Stimulated activated CD4-positive, alpha-beta T cell treated with anti-CD3 and anti-CD28 coated beads, TNF-alpha, amount 100 ng/mL, for 1 hour (primary cell): ENCODE results near the gene PDCD6IP.
"Not testable (repeated sequence)": the region's sequence is repeated elsewhere in the genome, so short reads cannot be mapped to it uniquely, and the experiment has no call there.

Experiments
- DNase-seq, 3 donors: peaks; one replicate each; pipeline ENCODE4 v3.0.0-alpha.2; 2020; ENCODE audit warnings: low read depth in 3 of 3, low spot score in 1 of 3

PDCD6IP gene

DNA sequence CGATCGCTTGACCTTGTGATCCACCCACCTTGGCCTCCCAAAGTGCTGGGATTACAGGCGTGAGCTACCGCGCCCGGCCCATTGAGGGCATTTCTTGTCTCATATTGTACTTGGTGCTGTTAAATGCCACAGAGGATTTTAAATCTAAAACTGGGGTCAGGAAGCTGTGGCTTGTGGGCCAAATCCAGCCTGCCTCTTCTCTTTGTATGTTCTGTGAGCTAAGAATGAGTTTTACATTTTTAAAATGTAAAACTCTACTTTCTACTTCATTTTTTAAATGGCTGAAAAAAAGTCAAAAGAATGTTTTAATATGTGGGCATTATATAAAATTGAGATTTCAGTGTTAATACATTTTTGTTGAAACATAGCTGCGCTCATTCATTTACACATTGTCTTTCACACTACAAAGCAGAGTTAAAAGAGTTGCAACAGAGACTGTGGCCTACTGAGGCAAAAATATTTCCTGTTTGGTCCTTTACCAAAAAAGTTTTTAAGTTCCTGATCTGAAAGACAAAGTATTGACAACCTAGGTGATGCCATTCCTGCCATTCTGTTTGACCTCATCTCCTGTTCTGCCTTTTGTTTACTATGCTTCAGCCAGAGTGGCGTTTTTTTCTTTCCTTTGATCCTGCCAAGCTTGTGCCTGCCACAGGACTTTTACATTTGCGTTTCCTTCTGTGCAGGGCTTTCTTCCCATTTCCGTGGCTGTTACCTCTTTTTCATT lies 50.4 kb downstream of the PDCD6IP start:
- no peak for DNase-seq

DNA sequence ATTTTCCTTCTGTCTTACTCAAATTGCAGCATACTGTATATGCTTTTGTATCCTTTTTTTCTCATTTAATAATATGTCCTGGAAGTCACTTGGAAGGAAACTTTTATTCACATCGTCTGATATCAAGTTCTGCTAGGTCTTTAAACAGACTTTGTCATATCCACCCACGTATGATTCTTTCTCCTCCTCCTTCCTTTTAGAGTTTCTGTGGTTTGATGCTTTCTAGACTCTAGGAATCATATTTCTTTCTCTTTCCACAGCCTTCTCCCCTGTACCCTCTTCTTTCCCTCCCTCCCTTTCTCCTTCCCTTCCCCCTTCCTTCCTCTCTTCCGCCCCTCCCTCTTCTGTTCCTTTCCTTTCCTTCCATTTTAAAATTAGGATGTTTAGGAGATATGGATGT lies 52.2 kb downstream of the PDCD6IP start:
- DNase-seq: not testable (repeated sequence)

DNA sequence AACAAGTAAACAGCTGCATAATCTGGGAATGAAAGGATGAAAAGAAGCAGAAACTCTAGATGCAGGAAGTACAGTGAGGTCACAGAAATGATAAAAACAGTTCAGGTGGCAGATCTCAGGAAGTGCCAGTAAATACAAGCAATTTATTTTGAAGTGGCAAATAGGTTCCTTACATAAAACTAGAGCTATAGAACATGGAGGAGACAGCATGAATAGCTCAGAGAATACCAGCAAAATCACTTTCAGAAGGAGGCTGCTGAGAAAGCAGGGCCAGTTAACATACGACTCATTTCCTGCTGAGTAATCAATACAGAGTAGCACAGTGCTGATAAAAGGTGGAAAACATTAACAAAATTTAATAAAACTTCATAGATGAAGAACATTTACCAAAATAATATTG lies 57.0 kb downstream of the PDCD6IP start:
- not testable (repeated sequence) for DNase-seq

DNA sequence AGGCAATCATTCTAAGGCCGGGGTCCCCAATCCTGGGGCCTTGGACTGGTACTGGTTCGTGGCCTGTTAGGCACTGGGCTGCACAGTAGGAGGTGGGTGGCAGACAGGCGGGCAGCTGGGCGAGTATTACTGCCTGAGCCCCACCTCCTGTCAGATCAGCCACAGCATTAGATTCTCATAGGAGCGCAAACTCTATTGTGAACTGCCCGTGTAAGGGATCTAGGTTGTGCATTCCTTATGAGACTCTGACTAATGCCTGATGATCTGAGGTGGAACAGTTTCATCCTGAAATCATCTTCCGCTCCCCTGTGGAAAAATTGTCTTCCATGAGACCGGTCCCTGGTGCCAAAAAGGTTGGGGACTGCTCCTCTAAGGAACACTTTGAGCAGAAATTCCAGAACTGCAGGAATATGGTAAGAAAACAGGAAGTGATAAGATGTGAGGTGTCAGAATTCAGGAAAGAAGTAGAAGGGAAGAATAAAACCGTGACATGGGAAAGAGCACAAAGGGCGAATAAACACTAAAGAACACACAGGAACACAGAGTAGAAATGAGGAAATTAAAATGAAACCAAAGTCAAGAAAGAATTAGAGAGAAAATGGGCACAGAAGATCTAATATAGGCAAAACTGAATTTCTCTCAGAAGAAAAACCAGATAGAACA lies 57.6 kb downstream of the PDCD6IP start:
- no peak for DNase-seq

DNA sequence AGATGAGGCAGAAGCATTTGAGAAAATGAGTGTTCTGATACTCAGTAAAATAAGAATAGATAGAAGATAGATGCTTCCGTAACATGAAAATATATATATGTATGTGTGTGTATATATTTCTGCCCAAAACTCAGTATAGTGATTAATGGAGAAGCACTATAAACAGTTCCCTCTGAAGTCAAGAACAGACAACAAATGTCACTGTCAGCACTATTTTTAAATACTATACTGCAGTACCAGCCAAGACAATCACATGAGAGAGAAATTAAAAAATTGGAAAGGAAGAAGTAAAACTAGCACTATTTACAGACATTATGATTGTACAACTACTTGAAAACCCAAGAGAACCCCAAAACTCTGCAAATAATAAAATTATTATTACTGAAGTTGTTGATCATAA lies 59.3 kb downstream of the PDCD6IP start:
- not testable (repeated sequence) for DNase-seq

DNA sequence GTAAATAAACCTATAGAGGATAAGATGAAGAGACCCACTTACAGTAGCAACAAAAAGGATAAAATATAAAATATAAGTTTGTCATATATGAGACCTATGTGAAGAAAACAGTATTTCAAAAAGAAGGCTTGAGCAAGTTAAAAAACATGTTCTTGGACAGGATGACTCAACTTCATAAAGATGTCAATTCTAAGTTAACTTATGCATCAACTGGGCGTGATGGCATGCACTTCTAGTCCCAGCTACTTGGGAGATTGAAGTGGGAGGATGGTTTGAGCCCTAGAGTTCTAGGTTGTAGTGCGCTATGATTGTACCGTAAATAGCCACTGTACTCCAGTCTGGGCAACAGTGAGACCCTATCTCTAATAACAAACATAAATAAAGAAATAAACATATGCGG lies 59.7 kb downstream of the PDCD6IP start:
- no peak for DNase-seq

DNA sequence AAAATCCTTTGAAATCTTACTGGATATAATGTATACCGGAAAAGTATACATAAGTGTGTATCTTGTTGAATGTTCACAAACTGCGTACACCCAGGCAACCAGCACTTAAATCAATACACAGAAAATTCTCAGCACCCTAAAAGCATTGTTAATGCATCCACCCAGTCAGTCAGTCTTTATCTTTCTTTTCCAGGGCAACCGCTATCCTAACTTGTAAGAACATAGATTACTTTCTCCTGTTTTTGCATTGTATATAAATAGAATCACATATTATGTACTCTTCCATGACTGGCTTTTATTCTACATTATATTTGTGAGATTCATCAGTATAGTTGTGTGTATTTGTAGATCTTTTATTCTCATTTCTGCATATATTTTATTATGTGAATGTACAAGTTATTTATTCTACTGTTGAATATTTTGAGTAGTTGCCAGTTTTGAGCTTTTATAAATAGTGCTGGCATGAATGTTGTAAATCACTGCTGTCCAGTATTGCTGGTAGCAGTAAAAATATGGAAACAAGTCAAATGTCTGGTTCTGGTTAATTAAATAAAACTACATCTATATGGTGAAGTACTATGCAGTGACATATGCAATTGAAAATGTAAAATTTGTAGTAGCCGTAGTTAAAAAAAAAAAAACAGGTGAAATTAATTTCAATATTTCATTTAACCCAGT lies 62.1 kb downstream of the PDCD6IP start:
- no peak for DNase-seq

DNA sequence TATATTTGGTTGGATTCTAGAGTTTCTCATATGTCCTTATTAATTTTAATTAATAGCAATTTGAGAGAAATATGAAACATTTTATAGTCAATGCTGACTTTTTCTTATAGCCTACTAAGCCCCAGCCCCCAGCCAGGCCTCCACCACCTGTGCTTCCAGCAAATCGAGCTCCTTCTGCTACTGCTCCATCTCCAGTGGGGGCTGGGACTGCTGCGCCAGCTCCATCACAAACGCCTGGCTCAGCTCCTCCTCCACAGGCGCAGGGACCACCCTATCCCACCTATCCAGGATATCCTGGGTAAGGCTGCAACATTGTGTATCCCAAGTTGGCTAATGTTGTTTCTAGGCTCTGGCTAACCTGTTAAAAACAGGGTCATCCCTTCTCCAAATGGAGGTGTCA lies 66.7 kb downstream of the PDCD6IP start:
- no peak for DNase-seq

DNA sequence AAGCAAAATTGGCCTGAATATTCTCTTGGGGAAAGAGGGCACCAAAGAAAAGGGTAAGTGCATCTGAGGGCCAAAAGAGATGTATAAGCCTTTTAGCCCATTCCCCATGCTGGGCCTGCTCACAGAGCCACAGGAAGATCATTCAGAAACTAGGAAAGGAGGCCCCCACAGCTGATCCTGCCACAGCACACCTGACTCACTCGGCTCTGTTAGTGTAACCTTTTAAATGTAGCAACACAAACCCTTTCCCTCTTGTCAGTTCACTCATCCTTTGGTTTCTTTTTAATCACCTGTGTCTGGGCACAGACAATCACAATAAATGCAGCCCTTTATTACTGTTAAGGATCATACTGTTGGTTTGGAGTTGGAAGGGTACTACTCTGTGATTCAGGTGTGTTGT lies 69.9 kb downstream of the PDCD6IP start:
- no peak for DNase-seq

DNA sequence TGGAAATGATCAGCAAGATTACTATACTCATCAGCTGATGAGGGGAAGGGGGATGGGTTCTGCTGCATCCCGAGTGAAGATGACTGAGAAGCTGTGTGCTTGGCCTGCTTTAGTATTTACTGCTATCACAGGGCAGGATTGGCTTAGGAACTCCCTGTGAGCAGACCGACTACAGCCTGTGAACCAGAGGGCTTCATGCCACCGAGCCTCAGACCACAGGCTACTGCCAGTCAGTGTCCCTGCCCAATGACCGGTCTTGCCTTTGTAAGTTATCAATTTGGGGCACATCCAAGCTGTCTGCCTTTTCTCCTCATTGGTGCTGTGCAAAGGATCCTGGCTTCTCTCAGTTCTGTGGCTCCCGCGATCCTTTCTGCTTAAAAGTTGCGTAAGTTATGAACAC lies 71.5 kb downstream of the PDCD6IP start:
- no peak for DNase-seq

DNA sequence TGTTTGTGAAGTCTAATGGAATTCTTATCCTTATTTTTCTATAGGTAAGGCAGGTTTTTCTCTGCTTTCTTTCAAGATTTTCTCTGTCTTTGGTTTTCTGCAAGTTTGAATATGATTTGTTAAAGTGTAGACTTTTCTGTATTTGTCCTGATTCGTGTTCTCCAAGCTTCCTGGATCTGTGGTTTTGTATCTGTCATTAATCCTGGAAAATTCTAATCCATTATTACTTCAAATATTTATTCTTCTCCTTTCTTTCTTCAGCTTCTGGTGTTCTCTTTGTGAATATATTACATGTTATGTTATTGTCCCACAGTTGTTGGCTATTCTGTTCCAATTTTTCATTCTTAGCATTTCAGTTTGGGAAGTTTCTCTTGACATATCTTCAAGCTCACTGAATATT lies 76.4 kb downstream of the PDCD6IP start:
- no peak for DNase-seq

DNA sequence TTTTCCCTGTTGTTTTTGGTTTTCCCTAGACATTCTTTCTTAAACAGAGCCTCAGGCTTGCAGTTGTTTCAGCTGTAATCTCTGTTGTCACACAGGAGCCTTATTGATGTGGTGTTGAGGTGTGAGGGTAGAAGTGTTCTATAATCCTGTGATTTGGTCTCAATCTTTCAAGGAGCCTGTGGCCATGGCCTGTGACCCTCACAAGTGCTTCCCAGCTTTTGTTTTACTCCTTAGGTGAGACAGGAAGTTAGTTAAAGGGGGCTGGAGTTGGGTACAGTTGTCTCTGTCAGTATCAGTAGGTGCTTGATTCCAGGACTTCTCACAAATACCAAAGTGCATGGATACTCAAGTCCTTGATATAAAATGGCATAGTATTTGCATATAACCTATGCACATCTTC lies 77.2 kb downstream of the PDCD6IP start:
- DNase-seq: no peak

DNA sequence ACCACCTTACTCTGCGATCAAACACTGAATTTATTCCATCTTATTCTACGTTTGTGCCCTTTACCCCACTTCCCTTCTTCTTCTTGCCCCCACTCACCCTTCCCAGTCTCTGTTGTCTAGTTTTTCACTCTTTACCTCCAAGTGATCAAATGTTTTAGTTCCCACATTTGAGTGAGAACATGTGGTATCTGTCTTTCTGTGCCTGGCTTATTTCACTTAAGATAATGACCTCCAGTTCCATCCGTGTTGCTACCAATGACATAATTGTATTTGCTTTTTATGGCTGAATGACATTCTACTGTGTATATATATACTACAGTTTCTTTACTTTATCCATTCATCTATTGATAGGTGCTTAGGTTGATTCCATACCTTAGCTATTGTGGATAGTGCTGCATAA lies 78.8 kb downstream of the PDCD6IP start:
- no peak for DNase-seq

DNA sequence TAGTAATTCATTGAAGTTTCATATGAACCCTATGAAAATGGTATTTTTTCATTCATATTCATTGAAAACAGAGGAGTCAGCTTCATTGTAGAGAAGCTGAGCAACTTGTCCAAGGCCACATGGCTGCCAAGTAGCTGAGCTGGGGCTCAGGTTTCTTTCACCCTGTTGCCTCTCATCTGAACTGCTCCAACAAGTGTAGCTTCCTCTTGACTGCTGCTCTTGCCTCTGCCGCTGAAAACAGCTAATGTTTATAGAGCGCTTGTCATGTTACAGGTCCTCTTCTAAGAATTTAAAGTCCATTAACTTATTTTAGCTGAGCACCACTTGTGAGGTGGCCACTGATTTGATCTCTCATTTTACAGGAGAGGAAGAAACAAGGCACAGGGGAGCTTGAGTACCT lies 81.1 kb downstream of the PDCD6IP start:
- no peak for DNase-seq

DNA sequence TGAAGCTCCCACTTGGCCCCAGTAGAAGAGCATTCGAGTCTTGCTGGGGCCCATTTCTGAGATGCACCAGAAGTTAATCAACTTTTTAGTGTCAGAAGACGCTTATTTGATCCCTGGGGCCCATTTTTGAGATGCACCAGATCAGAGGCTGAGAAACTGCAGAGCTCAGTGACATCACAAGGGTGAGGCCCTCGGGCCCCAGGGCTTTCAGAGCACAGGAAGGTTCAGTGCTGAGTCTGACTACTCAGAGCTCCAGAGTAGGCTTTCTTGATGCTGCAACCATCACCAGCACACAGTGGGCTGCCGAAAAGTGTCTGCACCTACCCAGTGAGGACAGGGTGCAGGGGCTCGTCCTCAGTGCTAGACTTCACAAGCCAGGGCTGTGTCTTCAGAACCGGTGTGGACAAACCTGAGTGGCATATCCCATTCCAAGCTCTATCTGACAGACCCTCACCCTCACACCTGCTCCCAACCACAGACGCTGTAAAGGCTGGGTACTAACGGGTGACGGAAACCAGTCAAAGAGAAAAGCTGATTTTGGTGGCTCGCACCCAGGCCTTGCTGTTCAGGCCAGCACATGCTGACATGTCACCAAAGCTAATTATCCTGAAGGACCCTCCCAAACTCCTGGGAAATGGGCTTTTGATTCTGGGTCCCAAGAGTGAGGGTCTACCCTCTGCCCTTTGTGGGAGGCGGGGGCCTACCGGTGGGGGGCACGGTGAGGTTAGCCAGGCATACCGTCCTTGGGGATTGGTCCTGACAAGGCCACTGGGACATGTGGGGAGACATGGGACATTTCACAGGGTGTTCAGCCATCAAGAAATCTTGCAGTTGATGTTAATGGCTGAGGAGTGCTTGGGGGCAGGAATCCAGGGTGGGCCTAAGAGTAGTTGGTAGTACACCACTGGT lies 83.0 kb downstream of the PDCD6IP start:
- DNase-seq: no peak

DNA sequence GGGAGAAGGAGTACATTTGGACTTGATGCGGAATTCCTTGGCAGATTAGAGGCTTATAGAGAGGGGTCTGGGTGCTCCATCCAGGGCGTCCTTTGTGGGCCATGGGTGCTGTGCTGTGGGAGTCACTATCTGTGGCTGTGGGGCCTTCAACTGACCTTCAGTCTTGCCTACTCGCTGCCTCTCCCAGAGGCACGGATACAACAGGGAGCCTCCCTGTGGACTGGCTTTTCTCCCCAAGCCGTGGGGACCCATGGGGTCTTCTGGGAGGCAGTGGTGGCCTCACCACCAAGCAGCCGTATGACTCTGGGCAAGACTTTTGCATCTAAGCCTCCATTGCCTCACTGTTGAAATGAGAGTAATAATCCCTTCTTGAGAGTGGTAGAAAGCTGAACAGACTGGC lies 83.9 kb downstream of the PDCD6IP start:
- no peak for DNase-seq

DNA sequence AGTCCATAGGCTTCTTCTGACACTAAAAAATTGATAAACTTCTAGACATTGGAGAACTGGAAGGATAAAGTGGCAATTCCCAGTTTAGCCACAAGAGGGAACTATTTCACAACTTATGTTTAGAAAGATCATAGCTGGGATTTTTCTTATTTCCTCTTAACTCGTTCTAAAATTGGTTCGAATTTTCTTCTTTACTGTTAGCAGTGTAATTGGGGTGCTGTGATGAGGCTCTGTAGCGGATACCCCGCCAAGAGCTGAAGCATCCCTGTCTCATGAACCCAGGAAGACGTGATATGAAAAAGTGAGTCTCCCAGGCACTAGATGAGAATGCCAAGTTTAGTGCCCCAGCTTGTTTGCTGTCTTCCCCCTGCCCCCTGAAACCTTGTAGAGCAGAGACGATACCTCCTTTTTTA lies 85.1 kb downstream of the PDCD6IP start:
- DNase-seq: no peak

DNA sequence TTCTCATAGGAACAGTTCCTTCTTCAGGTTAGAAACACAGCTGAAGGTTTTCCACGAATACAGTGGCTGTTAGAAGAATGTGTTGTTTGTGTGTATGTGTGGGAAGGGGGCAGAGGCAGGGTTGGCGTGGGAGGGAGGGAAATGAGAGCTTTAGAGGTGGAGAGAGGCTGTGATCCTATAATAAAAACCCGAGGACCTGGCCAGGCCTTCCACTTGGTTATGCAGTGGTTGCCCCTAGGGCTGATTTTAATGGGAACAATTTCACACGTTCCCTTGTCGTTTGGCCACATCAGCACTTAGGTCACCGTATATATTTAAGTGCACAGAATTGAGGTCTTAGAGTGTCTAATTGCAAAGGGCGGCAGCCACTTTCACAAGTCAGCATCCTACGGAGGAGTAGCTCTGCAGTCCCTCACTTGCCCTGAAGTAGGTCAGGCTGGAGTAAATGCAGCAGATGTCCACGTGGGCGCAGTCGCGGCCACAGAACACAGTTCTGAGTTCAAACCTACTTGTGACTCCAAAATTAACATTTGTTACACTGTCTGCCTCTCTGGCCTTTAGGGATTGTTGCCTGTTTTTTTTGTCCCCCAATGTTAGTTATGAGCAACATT lies 85.6 kb downstream of the PDCD6IP start:
- no peak for DNase-seq

DNA sequence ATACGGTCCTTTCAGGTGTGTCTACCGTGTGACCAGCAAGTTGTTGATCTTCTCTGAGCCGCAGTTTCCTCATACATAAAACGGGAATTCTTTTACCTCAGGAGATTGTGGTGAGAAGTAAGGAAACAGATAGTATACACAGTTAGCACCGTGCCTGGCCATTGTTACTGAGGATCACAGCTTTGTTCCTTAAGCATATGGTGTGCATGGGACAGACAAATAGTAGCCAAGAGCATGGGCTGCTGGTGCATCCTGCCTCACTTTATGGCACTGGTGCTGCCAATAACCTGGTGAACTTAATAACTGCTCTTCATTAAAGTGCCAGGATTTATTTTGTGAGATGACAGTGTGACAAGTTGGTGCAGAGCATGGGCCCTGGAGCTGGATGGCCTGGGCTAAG lies 86.3 kb downstream of the PDCD6IP start:
- DNase-seq: no peak

DNA sequence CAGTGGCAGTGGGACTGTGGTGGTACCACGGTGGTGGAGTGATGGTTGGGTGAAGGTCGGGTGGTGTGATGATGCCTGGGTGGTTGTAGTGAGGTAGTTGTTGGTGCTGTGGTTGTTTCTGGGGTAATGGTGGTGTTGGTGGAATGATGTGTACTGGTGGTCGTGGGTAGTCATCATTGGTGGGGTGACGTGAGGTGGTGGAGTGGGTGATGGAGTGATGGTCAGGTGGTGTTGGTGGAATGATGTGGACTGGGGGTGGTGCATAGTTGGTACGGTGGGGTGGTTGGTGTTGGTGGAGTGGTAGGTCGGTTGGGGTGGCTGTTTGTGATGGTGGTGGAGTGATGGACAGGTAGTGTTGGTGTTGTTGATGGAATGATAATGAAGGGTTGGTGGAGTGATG lies 87.1 kb downstream of the PDCD6IP start:
- DNase-seq: no peak

DNA sequence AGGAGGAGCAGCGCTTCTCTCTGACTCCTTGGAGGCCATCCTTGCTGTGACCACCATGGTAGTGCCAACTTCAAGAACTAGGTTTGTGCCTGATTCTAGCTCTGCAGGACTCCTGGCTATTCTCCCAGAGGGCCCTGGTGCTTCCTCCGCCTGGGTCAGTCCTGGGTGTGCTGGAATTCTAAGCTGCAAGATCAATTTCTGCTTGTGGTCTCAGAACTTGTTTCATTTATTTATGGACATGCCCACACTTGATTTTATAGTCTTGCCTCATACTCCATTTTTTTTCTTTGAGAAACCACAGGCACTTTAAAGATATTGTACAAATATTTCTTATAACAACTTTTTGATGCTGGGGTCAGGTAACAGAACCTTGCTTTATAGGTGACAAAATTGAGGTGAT lies 87.6 kb downstream of the PDCD6IP start:
- DNase-seq: no peak
